HCT116 (cell line): ENCODE data around the gene ANO4. TPM values are rescaled to one million over a fixed set of nuclear protein-coding genes. Genes with fewer than 3 reads are reported as not detected.

ENCODE experiments used
- ATAC-seq: fragments of 200-7000 bp; cut with Tn5 transposase; 2 replicates; pipeline ENCODE4 v1.9.1; 2020; ENCODE audit warnings: mild to moderate bottlenecking, moderate library complexity
- BruUV-seq: library from RNA; stranded (reverse); fragments of 400-500 nt; replicated peaks from 2 replicates; lab custom pipeline; 2021; lab: Mats Ljungman, UMichigan
- CTCF ChIA-PET: fragments of 300-600 bp; sonication (Branson Sonifier 250); formaldehyde crosslinking; loops from one replicate; lab custom pipeline; 2021; ENCODE audit warnings: antibody characterized with exemption; lab: Charles Lee
- POLR2A ChIA-PET: fragments of 300-600, 350-600 bp; sonication (Branson Sonifier 250); formaldehyde crosslinking; loops from one replicate; lab custom pipeline; 2021; ENCODE audit warnings: antibody characterized with exemption; lab: Charles Lee
- RAD21 ChIA-PET, 2 experiments: fragments of 300-600 bp; sonication (Branson Sonifier 250); formaldehyde crosslinking; loops; one replicate each; lab custom pipeline; 2023; ENCODE audit warnings: low total read pairs in 2 of 2; ENCODE audit not compliant: uncharacterized antibody in 2 of 2, unreplicated experiment in 2 of 2, low non-redundant PET in 1 of 2; lab: Charles Lee
- DNase-seq: peaks from one replicate; pipeline ENCODE4 v3.0.0-alpha.2; 2010; ENCODE audit warnings: low read depth, low spot score
- H2AFZ ChIP-seq: fragments of 200-600 bp; shearing (Covaris generic), sonication (generic); 2 replicates; pipeline ENCODE4 v1.6.1; 2017; ENCODE audit warnings: low read depth, mixed run types, mixed read lengths, antibody characterized with exemption, low read length; ENCODE audit not compliant: poor library complexity, severe bottlenecking
- H3K27ac ChIP-seq: 2 replicates; pipeline ENCODE4 v1.5.1; 2012; ENCODE audit warnings: low read depth, low read length
- H3K27me3 ChIP-seq: fragments of 200-600 bp; sonication (generic); 2 replicates; pipeline ENCODE4 v1.6.1; 2016; ENCODE audit warnings: mixed run types, low read length, mixed read lengths; ENCODE audit not compliant: insufficient read depth
- H3K36me3 ChIP-seq, 2 experiments: fragments of 200-500 bp in 1 of 2; fragments of 200-600 bp in 1 of 2; sonication (Bioruptor generic) in 1 of 2; sonication (generic) in 1 of 2; 2 replicates each; pipeline versions ENCODE4 v1.5.1 to v1.6.1; 2014 to 2016; ENCODE audit warnings: low read length in 2 of 2, inconsistent platforms in 1 of 2, mixed read lengths in 1 of 2, mixed run types in 1 of 2; ENCODE audit not compliant: insufficient read depth in 2 of 2, control insufficient read depth in 1 of 2
- H3K4me1 ChIP-seq, 2 experiments: fragments of 200-600 bp in 1 of 2; sonication (generic) in 1 of 2; 2 replicates each; pipeline versions ENCODE4 v1.5.1 to v1.6.1; 2012 to 2017; ENCODE audit warnings: low read length in 2 of 2, inconsistent platforms in 1 of 2, mild to moderate bottlenecking in 1 of 2, mixed read lengths in 1 of 2, mixed run types in 1 of 2, moderate library complexity in 1 of 2; ENCODE audit not compliant: insufficient read depth in 2 of 2, control insufficient read depth in 1 of 2
- H3K4me2 ChIP-seq: fragments of 200-600 bp; sonication (generic); 2 replicates; pipeline ENCODE4 v1.6.1; 2017; ENCODE audit warnings: mixed run types, low read length, mixed read lengths
- H3K4me3 ChIP-seq, 2 experiments: fragments of 200-600 bp in 1 of 2; sonication (generic) in 1 of 2; replicated peaks in 1 of 2; 2 replicates each; pipeline ENCODE4 v1.5.1; 2011 to 2016; ENCODE audit warnings: low read length in 2 of 2, control low read depth in 1 of 2, low read depth in 1 of 2, mild to moderate bottlenecking in 1 of 2, mixed read lengths in 1 of 2, mixed run types in 1 of 2
- H3K79me2 ChIP-seq: fragments of 200-600 bp; sonication (generic); 2 replicates; pipeline ENCODE4 v1.6.1; 2017; ENCODE audit warnings: mild to moderate bottlenecking, mixed run types, low read length, moderate library complexity, mixed read lengths; ENCODE audit not compliant: insufficient read depth
- H3K9ac ChIP-seq: fragments of 200-600 bp; sonication (generic); 2 replicates; pipeline ENCODE4 v1.6.1; 2016; ENCODE audit warnings: low read length, mixed read lengths
- H3K9me2 ChIP-seq: fragments of 200-600 bp; sonication (generic), shearing (Covaris generic); 2 replicates; pipeline ENCODE4 v1.6.1; 2017; ENCODE audit warnings: mixed run types, mild to moderate bottlenecking, moderate library complexity; ENCODE audit not compliant: insufficient read depth
- H3K9me3 ChIP-seq, 2 experiments: fragments of 200-500 bp in 1 of 2; fragments of 200-600 bp in 1 of 2; sonication (Bioruptor generic) in 1 of 2; sonication (generic) in 1 of 2; 2 replicates each; pipeline ENCODE4 v1.6.1; 2014 to 2017; ENCODE audit warnings: low read length in 2 of 2, mixed read lengths in 2 of 2, inconsistent platforms in 1 of 2, low read depth in 1 of 2, mild to moderate bottlenecking in 1 of 2, mixed run types in 1 of 2, moderate library complexity in 1 of 2; ENCODE audit not compliant: control insufficient read depth in 1 of 2, insufficient read depth in 1 of 2
- H4K20me1 ChIP-seq: fragments of 200-600 bp; sonication (generic), shearing (Covaris generic); 2 replicates; pipeline ENCODE4 v1.6.1; 2017; ENCODE audit warnings: mixed run types, mild to moderate bottlenecking, moderate library complexity; ENCODE audit not compliant: insufficient read depth
- ATF3 ChIP-seq: IDR thresholded peaks from 2 replicates; pipeline ENCODE4 v1.6.1; 2012
- CBX3 ChIP-seq: IDR thresholded peaks from 2 replicates; pipeline ENCODE4 v1.6.1; 2012; ENCODE audit warnings: low read depth
- CEBPB ChIP-seq: IDR thresholded peaks from 2 replicates; pipeline ENCODE4 v1.6.1; 2012; ENCODE audit warnings: low read depth
- CTCF ChIP-seq, 3 experiments: fragments of 200-600 bp in 1 of 3; sonication (generic) in 1 of 3; IDR thresholded peaks in 2 of 3; conservative IDR thresholded peaks in 1 of 3; 2 replicates each; pipeline ENCODE4 v1.5.1; 2012 to 2017; ENCODE audit warnings: low read depth in 2 of 3, low read length in 2 of 3, antibody characterized with exemption in 1 of 3, borderline replicate concordance in 1 of 3, control low read depth in 1 of 3, mild to moderate bottlenecking in 1 of 3, mixed read lengths in 1 of 3, mixed run types in 1 of 3, moderate library complexity in 1 of 3; ENCODE audit not compliant: insufficient read depth in 1 of 3
- ELF1 ChIP-seq: IDR thresholded peaks from 2 replicates; pipeline ENCODE4 v1.6.1; 2012; ENCODE audit warnings: low read depth, borderline replicate concordance
- EZH2 ChIP-seq: fragments of 200-600 bp; sonication (generic); IDR thresholded peaks from 2 replicates; pipeline ENCODE4 v1.6.1; 2017; ENCODE audit warnings: antibody characterized with exemption, mixed run types
- EZH2phosphoT487 ChIP-seq: fragments of 200-600 bp; IDR thresholded peaks from 2 replicates; pipeline ENCODE4 v1.6.1; 2018; ENCODE audit warnings: antibody characterized with exemption, borderline replicate concordance
- FOSL1 ChIP-seq: IDR thresholded peaks from 2 replicates; pipeline ENCODE4 v1.6.1; 2012; ENCODE audit warnings: low read depth
- JUND ChIP-seq: IDR thresholded peaks from 2 replicates; pipeline ENCODE4 v1.6.1; 2012
- POLR2A ChIP-seq: IDR thresholded peaks from 2 replicates; pipeline ENCODE4 v1.7.0; 2011; ENCODE audit warnings: borderline replicate concordance; ENCODE audit not compliant: insufficient read depth, insufficient read length; ENCODE audit errors: extremely low read depth
- RAD21 ChIP-seq: IDR thresholded peaks from 2 replicates; pipeline ENCODE4 v1.6.1; 2012; ENCODE audit warnings: low read depth, mild to moderate bottlenecking
- REST ChIP-seq: IDR thresholded peaks from 2 replicates; pipeline ENCODE4 v1.6.1; 2012; ENCODE audit warnings: low read depth
- ZBTB33 ChIP-seq: IDR thresholded peaks from 2 replicates; pipeline ENCODE4 v1.6.1; 2011; ENCODE audit warnings: mild to moderate bottlenecking, low read length, moderate library complexity; ENCODE audit not compliant: insufficient replicate concordance; ENCODE audit errors: extremely low read depth
- intact Hi-C: fragments of 100-400 bp; cut with micrococcal nuclease; formaldehyde crosslinking; loops from 2 replicates; pipeline ENCODE4 v1.10.0; 2022
- total RNA-seq: library from RNA; stranded (reverse); gene quantifications from one replicate; pipeline ENCODE4 v1.2.1, GENCODE V29; 2021; ENCODE audit not compliant: unreplicated experiment

Gene ANO4
- total RNA-seq, 1 experiment from 2014 or later = 1.7 TPM

GRCh38 chr12:100767950-100768349 is 26.6 kb upstream of the ANO4 start (continued):
- no peak for TF ChIP-seq REST
- TF ChIP-seq CEBPB = no peak
- no peak for TF ChIP-seq EZH2phosphoT487
- TF ChIP-seq ELF1 = no peak
- TF ChIP-seq EZH2 = no peak
- no peak for TF ChIP-seq POLR2A

- ATAC-seq (no peak), DNase-seq (no peak)
- Histone ChIP-seq H2AFZ (no peak overlapping the region), H3K4me3 (no peak overlapping the region), H3K4me2 (no peak overlapping the region), H3K27ac (no peak overlapping the region), H3K27me3 (no peaks in the 10 kb centered on the region), H3K9me3 (no peaks in the 10 kb centered on the region), H3K79me2 (no peaks in the 10 kb centered on the region), H3K36me3 (no peaks in the 10 kb centered on the region), H4K20me1 (no peaks in the 10 kb centered on the region), H3K4me1 (no peaks in the 10 kb centered on the region), H3K9me2 (no peaks in the 10 kb centered on the region), H3K9ac (no peak overlapping the region)
- ChIA-PET RAD21 (no interaction called here), CTCF (no interaction called here), POLR2A (no interaction called here)
- BruUV-seq = no TSS peak
- intact Hi-C loops = no loop called here
- TF ChIP-seq REST (no peak), ZBTB33 (no peak), RAD21 (no peak), CBX3 (no peak), FOSL1 (no peak), CTCF (IDR thresholded peaks at IDR 0.05 in 2 of 3, conservative IDR thresholded peaks at IDR 0.05 in 1 of 3; ENCODE audit: borderline replicate concordance in 1 of 3, insufficient read depth in 1 of 3, low read depth in 2 of 3, low read length in 2 of 3) (no peak), JUND (no peak), ATF3 (no peak), POLR2A (no peak), CEBPB (no peak)
These were observed 15.5 kb upstream of the ANO4 start for GRCh38 chr12:100778967-100779590.
